ENCODE data around the gene SLC35F3.
"Not testable (repeated sequence)": the region's sequence is repeated elsewhere in the genome, so short reads cannot be mapped to it uniquely, and the experiment has no call there.

Gene SLC35F3

DNA sequence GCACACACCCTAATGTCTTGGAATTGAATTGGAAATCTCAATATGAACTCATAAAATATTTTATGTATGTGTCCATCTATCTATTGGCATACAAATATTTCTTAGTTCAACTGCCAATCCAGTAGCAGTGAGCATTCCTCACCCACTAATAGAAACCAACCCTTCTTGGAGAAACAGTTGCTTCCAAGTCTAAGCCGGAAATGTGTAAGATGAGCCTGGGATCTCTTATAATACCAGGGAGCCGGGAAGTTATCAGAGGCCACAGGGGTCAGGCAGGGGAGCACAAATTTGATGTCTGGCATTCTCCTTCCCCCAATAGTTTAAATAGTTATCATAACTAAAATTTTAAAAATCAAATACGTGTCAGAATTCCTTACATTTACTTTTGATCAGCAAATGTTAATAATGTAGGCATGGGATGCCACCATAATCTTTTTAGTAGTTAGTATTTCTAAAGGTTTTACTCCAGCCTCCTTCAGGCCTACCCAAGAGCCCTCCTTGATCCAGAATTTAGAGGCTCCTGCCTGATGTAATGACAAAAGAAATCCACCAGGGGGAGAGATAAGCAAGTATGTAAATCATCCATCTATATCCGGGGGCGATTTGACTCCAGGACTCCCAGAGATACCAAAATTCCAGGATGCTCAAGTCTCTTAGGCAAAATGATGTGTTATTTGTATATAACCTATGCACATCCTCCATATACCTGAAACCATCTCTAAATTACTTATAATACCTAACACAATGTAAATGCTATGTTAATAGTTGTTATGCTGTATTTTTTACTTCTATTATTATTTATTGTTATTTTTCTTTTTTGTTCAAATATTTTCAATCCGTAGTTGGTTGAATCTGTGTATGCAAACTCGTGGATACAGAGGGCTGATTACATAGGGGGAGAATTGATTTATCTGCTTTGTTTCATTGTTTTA, 250.1 kb downstream of the SLC35F3 start:
- DNase-seq = no peak

DNA sequence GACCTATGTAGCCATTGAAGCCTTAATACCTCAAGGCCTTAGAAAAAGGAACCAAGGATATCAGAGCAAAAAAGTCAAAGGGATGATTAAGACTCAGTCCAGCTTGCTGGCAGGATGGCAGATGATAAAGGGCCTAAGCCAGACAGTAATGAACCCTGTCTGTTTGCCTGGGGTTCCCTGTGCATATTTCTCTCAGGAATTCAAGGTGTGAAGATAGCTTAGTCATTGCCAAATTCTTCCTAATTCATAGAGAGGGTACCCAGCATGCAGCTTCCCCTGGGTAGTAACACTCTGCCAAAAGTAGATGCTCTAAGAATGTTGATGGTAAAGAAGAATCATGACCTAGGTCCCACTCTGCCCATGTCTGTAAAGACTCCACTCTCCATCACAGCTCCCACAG, 258.2 kb downstream of the SLC35F3 start:
- no peak for DNase-seq

DNA sequence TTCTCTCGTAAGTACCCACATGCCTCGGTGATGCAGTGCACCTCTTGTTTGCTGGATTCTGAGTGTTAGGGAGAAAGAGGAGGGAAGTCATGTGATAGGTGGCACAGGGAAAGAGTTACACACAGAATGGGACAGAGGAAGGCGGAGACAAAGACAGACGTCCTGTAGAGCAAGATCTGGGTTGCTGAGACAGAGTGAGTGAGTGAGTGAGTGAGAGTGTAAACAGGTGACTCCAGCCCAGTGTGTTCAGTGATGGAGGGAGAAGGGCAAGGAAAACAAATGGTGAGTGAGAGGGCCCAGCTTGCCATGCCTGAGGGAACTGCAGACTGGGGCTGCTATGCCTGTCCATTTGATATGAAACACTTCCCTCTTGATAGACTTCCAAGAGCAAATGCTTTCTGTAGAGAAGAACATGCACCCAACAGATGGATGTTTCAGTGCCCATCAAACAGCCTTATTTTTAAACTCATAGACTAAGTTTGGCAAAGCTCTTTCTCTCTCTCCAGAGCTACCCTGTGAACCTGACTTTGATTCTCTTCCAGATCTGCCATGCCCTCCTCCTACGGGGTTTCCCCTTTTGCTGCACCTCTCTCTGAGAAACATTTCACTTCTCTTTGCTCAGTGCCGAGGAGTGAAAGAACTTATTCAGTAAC, 258.9 kb downstream of the SLC35F3 start:
- no peak for DNase-seq

DNA sequence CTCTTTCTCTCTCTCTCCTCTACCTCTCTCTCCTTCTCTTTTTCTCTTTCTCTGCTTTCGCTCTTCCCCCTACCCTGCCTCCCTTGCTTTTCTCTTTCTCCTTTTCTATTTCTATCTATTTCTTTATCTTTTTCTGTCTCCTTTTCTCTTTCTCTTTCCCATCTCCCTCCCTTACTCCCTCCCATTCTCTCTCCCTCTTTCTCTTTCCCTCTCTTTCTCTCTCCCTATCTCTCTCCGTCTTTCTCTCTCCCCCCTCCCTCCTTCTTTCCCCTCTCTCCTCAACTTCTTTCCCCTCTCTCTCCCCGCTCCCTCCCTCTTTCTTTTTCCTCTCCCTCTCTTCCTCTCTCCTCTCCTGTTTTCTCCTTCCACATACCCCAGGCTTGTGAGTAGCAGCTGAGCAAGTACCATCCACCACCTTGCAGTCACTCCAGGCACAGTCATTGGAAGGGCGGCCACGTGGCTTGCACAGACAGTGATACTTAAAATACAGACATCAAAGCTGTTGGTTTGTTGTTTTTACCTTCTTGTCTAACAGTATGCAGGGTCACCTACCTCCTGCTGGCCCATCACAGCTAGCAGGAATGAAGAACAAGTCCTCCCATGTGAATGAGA, 259.7 kb downstream of the SLC35F3 start:
- DNase-seq = no peak

DNA sequence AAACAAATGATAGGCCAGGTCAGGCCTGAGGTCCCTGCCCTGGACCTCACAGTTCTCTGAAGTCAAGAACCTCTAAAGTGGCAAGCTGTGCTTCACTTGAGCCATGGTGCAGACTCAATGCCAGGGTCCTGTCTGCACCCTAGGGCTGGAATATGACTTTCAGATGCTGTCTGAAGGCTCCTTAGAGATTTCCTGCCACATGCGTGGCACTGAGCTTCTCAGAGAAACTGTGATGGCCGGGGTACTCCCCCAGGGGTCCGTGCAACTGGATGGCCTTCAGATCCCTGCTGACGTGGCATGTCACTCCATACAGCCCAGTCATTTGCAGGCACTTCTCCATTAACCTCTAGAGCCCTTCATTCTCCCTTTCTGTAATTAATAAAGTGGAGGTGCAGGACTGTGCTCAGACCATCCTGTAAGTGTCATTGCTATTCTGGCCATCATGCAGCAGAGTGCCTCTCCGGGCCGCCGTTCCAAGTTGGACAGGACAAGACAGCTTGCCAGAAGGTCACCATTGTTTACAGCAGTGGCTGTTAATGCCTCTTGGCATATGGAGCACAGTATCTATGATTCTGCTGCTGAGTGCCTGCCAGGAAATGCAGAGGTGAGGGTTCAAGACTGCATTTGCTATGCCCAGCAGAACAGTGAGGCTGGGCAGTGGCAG, 263.7 kb downstream of the SLC35F3 start:
- no peak for DNase-seq

DNA sequence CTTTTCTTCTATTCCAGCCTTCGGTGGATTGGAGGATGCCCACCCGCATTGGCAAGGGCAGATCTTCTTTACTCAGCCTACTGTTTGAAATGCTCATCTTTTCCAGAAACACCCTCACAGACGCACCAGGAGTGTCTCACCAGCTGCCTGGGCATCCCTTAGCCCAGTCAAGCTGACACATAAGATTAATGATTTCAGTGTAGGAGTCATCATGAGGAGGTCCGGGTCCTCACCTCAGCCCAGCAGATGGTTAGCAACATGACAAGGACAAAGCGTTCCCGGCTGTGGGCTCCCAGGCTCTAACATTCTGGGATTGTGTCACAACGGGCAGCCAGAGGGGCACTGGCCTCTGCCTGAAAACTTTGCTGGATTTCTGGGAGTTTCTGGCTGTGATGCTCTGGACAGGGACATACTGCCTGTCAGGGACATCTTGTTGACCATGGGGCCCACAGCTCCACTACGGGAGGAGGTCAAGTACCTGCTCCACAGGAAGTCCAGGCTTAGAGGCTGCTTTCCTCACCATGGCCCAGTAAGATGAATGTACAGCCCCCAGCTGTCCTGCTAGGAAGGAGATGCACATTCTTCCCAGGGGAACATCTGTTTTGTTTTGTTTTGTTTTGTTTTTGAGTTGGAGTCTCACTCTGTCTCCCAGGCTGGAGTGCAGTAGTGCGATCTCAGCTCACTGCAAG, 264.8 kb downstream of the SLC35F3 start:
- DNase-seq = no peak

DNA sequence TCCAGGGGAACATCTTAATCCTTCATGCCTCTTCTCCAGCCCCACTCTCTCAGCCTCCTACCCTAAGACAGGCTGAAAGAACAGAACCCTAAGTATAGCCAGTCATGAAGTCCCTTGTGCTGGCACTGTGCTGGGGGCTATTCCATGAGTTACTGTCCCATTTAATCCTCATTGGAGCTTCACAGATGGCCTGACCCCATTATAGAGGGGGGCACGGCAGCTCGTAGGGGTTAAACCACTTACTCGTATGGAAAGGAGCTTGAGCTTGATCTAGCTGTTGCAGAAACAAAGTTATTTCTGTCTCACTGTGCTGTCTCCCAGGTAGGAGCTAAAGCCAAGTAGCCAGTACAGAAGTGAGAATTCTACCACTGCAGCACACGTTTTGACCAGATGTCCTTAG, 265.6 kb downstream of the SLC35F3 start:
- DNase-seq = no peak

DNA sequence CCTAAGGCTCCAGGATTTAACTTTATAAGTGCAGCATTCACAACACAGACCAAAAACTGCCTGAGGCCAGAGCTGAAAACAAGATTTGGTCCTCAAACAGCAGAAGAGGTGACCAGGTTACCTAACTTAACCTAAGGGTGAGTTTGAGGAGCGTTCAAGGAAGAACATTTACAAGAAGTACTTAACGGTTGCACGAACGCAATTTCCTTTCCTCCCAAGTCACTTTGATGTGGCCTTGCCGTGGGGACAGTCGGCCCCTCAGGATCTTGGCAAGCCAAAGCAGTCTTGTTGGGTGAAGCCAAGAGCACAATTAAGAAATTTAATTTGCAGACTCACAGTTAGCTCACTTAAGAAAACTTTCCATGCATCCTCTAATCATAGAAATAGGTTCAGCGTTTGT, 266.1 kb downstream of the SLC35F3 start:
- DNase-seq = no peak

DNA sequence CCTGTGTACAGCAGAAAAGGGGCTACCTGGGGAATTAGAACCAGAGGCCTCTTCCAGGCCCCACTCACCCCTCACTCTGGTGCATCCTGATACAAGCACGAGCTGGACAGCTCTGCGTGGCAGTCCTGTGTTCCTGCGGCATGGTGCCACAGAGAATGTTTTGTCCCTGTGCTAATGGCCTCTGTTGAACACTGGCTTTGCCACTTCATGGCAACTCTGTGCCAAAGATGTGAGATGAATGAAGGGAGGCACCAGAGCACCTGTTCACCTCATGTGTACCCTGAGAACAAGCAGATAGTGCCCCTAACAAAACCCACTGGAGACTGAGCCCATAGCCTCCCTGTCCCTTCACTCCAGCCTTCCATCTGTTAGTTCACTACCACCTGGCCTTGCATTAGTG, 269.5 kb downstream of the SLC35F3 start:
- DNase-seq = no peak

DNA sequence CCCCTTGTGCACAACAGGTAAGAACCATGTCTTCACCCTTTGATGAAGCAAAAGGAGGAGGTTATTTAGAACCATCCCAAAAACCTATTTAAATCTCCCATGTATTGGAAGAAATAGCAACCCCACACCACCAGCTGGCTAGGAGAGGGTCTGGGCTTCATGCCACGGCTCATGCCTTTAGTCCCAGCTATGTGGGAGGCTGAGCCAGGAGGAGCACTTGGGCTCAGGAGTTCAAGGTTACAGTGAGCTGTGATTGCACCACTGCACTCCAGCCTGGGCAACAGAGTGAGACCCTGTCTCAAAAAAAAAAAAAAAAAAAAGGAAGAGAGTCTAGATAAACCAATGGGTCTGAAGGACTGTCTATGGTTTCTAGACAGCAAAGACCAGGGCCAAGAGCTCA, 270.9 kb downstream of the SLC35F3 start:
- no peak for DNase-seq

DNA sequence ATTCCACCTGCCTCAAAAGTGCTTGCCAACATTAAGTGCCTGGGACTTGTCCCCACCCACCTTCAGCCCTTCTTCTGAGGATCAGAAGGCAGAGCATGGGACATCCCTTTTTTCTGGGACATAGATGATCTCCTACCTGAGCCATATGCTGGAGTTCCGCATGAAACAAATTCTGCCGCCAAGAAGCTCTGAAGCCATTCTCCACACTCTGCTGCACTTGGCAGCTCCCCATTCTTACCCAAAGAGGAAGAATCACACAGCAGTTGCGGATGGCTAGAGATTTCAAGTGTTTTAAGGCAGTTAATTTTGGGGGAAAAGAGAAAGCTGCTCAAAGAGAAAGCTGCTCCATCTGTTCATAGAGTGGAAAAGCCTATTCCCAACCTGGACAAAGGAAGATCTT, 271.5 kb downstream of the SLC35F3 start:
- DNase-seq = no peak

DNA sequence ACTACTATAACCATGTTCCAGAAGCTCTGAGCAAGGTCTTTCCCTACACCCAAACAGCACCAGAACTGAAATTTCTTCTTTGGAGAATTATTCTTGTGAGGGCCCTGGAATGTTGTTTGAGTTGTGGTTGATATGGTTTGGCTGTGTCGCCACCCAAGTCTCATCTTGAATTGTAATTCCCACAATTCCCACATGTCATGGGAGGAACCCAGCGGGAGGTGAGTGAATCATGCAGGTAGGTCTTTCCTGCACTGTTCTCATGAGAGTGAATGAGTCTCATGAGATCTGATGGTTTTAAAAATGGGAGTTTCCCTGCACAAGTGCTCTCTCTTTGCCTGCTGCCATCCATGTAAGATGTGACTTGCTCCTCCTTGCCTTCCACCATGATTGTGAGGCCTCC, 272.4 kb downstream of the SLC35F3 start:
- DNase-seq = not testable (repeated sequence)

DNA sequence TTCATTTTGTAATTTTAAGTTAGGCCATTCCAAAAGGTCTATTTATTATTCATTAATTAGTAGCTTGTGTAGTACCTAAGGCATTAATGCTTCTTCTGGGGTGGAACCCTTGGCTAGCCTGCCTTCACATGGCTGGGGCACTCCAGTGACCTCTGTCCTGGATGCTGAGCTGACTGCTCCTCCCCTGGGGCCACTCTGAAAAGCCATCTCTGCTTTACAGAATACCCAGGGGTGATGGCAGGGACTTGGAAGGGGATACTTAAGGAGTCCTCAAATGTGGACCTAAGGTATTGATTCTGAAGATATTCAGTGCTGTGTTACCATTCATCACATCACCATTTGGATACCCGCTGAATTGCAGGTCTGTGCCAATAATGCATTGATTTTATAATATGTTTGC, 281.0 kb downstream of the SLC35F3 start:
- no peak for DNase-seq

DNA sequence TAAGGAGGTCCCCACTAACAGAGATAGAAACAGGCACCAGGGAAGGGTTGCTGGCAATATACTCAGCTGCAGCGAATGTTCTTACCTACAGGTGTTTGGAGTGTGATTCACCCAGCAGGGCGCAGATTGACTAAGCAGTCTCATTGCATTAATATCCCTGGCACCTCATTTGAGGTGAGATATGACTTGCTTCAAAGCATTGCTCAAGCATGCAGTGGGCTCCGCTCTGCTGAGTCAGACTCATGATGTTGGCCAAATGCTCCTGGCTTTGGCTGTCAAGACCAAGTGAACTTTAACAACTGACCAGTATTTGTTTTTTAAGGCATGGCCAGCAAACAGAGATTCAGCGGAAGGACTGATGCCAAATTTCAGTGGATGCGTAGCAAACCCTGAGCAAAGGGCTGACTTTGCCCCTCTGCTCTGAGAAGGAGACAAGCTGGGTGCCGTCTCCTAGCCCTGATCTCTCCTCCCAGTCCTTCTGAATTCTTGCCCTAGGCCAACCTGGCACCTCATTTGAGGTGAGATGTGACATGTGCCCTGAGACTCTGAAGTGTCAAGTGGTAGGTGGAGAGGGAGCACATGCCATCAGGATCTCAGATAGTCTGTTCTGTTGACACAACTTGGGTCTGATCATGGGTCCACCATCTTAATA, 281.7 kb downstream of the SLC35F3 start:
- DNase-seq = no peak

DNA sequence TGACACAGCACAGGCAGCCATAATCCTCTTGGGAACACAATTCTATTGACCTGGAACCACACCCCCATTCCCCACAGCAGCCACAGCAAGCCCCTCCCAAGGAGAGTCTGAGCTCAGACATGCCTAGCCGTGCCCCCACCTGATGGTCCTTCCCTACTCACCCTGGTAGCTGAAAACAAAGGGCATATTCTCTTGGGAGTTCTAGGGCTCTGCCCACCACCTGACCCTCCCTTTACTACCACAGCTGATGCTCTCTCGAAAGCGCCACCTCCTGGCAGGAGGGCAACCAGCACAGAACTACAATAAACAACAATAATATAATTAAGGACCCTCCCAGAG, 283.9 kb downstream of the SLC35F3 start:
- DNase-seq = no peak

DNA sequence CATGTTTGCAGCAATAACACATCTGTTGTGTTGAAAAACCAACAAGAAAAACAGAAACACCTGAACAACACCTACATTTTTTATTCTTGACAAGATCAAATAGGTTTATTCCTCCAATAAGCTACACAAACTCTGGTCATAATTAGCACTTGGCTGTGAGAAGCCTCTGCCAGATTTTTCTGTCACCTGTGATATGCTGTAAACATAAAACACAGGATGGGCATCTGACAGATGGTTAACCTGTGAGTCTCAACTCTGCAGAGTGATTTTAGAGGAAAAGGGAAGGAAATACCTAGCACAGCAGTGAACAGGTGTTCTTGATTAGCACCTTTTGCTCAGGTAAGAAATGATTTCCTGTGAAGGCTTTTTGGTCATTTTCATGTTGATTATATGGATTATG, 293.4 kb downstream of the SLC35F3 start:
- no peak for DNase-seq

DNA sequence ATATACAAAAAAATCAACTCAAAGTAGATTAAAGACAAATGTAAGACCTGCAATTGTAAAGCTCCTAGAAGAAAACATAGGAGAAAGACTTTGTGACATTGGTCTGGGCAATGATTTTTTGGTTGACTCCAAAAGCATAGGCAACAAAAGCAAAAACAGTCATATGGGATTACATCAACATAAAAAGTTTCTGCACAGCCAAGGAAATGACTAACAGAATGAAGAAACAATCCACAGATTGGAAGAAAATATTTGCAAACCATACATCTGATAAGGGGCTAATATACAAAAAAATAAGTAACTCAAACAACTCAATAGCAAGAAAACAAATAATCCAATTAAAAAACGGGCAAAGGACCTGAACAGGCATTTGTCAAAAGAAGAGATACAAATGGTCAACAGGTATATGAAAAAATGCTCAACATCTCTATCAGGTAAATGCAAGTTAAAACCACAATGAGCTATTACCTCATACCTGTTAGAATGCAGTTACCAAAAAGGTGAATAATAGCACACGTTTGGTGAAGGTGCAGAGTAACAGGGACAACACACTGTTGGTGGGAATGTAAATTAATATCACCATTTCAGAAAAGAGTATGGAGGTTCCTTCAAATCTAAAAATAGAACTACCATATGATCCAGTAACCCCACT, 295.1 kb downstream of the SLC35F3 start:
- DNase-seq = no peak

DNA sequence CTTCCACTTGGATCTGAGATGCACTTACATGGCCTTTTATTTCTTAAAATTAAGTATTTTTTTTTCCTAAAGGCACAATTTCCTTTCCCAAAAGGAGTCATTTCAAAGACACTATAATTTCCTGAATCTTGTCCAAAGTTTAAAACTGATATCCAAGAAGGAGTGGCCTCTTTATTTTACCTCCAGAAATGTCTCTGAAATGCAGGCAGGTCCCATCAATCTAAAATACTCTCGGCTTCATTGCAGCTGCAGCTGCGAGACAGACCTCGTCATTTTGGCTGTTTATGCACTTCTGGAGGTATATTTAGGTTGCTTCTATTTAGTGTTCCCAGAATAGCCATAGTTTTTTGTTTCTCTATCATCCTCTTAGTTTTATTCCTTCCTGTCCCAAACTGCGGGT, 296.1 kb downstream of the SLC35F3 start:
- no peak for DNase-seq

DNA sequence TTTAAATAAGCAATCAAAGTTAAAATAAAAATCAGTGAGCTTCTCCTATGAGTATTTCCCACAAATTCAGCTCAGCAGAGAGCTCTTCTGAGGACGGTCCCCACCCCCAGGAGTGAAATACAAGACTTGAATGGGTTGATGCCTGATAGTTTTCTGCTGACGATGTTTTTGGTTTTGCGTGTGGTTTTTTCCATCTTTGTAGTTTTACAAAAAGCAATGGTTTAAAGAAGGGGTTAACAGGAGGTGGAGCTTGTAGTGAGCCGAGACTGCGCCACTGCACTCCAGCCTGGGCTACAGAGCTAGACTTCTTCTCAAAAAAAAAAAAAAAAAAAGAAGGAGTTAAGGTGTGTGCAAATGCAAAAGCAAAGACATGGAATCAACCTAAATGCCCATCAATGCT, 297.1 kb downstream of the SLC35F3 start:
- DNase-seq = no peak

DNA sequence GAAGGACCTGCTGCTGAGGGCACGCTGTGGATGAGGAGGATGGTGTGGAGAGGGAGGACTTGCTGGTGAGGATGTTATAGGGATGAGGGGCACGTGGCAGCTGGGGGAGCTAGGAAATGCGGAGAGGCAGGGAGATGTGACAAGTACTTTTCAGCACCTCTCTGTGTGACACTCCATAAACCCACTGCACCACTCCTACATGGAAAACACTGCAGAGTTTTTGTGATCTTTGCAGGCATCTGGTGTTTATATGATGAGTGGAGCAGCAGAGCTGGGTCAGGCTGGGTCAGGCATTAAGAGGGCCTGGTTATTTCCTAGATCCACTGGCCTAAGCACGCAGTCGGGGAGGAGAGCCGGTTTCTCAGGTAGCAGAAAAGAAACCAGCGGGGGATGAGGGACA, 301.5 kb downstream of the SLC35F3 start:
- no peak for DNase-seq

DNA sequence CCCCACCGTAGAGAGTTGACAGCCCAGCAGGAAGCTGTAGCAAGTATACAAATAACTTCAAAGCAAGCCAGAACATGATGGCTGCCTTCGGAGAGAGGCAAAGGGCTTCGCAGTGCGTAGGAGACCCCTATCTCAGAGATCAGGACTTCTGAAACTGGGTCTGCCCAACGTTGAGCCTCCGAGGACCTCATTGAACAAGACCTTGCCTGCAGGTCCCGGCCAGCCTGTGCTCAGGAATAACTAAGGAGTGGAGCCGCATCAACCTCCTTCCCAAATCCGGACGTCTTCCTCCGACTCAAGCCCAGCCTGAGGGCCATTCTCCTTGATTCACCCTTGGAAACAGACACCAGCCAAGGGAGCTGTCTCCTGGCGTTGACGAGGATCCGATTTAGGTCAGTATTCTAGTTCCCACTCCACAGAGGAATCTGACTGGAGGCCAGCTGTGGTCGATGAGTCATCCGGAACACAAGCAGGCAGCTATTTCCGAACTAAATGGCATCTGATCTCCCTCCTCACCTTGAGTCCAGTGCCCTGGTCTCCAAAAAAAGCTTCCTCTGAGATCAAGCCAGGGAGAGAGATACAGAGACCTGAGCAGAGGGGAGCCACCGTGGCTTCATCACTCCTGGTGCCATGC, 302.3 kb downstream of the SLC35F3 start:
- no peak for DNase-seq

Measured in activated CD8-positive, alpha-beta memory T cell treated with anti-CD3 and anti-CD28 coated beads, Interleukin-2, amount 50 U/mL, for 4 hours (primary cell).